Thyroid gland (tissue), 4 donors: ENCODE data around the gene MORF4L1.

Experiments used
- POLR2A ChIP-seq, 2 donors: fragments of 450-650 bp; IDR thresholded peaks; one replicate each; pipeline ENCODE4 v1.6.1; 2017; ENCODE audit warnings: antibody characterized with exemption in 2 of 2, mild to moderate bottlenecking in 2 of 2, moderate library complexity in 1 of 2
- TF ChIP-seq, protein P1 (sequence below), 6 experiments: fragments of 200-600 bp in 3 of 6; fragments of 450-650 bp in 3 of 6; sonication (generic) in 3 of 6; IDR thresholded peaks; one replicate each; pipeline ENCODE4 v1.5.1; 2016 to 2019; ENCODE audit warnings: antibody characterized with exemption in 6 of 6, mild to moderate bottlenecking in 2 of 6, inconsistent platforms in 1 of 6, moderate library complexity in 1 of 6

DNA sequence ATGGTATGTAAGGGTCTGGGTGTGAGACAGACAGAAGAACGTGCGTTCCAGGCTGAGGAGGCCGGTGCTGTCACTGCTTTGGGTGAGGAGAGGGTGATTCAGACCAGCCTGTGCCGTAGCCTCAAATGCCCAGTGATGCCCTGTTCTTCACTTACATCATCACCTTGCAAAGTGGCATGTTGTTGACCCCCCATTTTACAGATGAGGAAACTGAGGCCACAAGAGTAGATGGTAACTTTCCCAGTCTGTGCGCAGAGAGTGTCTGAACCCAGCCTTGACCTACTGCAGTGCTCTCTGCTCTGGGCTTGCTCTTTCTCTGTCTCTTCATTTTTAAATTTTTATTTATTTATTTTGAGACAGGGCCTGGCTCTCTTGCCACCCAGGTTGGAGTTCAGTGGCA, 73.8 kb downstream of the MORF4L1 start:
- TF ChIP-seq, protein P1, sequence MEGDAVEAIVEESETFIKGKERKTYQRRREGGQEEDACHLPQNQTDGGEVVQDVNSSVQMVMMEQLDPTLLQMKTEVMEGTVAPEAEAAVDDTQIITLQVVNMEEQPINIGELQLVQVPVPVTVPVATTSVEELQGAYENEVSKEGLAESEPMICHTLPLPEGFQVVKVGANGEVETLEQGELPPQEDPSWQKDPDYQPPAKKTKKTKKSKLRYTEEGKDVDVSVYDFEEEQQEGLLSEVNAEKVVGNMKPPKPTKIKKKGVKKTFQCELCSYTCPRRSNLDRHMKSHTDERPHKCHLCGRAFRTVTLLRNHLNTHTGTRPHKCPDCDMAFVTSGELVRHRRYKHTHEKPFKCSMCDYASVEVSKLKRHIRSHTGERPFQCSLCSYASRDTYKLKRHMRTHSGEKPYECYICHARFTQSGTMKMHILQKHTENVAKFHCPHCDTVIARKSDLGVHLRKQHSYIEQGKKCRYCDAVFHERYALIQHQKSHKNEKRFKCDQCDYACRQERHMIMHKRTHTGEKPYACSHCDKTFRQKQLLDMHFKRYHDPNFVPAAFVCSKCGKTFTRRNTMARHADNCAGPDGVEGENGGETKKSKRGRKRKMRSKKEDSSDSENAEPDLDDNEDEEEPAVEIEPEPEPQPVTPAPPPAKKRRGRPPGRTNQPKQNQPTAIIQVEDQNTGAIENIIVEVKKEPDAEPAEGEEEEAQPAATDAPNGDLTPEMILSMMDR (IDR thresholded peaks at IDR 0.05): no peak
- TF ChIP-seq POLR2A (IDR thresholded peaks at IDR 0.05): no peak
